ENCODE results near the gene CYP27C1. TPM values are rescaled to one million over a fixed set of nuclear protein-coding genes. Genes with fewer than 3 reads are reported as not detected.

The CYP27C1 gene
- total RNA-seq, 1 experiment from 2014 or later: not detected

DNA sequence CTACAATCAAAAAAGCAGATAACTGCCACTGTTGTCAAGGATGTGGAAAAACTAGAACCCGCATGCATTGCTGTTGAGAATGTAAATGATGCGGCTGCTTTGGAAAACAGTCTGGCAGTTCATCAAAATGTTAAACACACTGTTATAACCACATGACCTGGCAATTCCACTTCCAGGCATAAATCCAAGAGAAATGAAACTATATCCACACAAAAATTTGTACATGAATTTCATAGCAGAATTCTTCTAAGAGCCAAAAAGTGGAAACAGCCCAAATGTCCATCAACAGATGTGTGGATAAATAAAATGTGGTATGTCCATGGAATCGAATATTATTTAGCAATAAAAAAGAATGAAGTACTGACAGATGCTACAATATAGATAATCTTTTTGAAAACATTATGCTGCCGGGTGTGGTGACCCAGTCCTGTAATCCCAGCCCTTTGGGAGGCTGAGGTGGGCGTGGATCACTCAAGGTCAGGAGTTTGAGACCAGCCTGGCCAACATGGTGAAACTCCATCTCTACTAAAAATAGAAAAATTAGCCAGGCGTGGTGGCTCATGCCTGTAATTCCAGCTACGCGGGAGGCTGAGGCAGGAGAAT, 41.8 kb upstream of the CYP27C1 start (continued):
- TF ChIP-seq CTCF (IDR thresholded peaks at IDR 0.05 in 2 of 3, conservative IDR thresholded peaks at IDR 0.05 in 1 of 3; ENCODE audit: borderline replicate concordance in 1 of 3, insufficient read depth in 1 of 3, low read depth in 2 of 3, low read length in 2 of 3): no peak

- BruUV-seq (replicated peaks): no TSS peak
- Histone ChIP-seq H3K36me3 (ENCODE audit: control insufficient read depth in 1 of 2, insufficient read depth in 2 of 2, low read length in 2 of 2) (peaks cover 10 to 33% of the 10 kb centered on the region in 2 experiments; a peak in 3 of 4 replicates), H3K27me3 (ENCODE audit: insufficient read depth, low read length) (no peaks in the 10 kb centered on the region), H3K4me1 (ENCODE audit: control insufficient read depth in 1 of 2, insufficient read depth in 2 of 2, low read length in 2 of 2) (peaks cover 3 to 8% of the 10 kb centered on the region in 2 experiments; a peak in 3 of 4 replicates), H3K9me3 (ENCODE audit: control insufficient read depth in 1 of 2, insufficient read depth in 1 of 2, low read depth in 1 of 2, low read length in 2 of 2) (no peaks in the 10 kb centered on the region), H3K27ac (ENCODE audit: low read depth, low read length) (no peak overlapping the region), H3K4me2 (ENCODE audit: low read length) (no peak overlapping the region), H2AFZ (ENCODE audit: low read depth, low read length, poor library complexity, severe bottlenecking) (no peak overlapping the region), H3K9ac (ENCODE audit: low read length) (no peak overlapping the region), H3K4me3 (replicated peaks in 1 of 2; ENCODE audit: low read depth in 1 of 2, low read length in 2 of 2) (no peak overlapping the region), H4K20me1 (ENCODE audit: insufficient read depth) (no peaks in the 10 kb centered on the region), H3K9me2 (ENCODE audit: insufficient read depth) (no peaks in the 10 kb centered on the region), H3K79me2 (ENCODE audit: insufficient read depth, low read length) (no peaks in the 10 kb centered on the region)
- ChIA-PET CTCF (no interaction called here), POLR2A (no interaction called here), RAD21 (ENCODE audit: low non-redundant PET in 1 of 2, low total read pairs in 2 of 2, uncharacterized antibody in 2 of 2, unreplicated experiment in 2 of 2) (no interaction called here)
- intact Hi-C loops (cut with micrococcal nuclease): no loop called here
- no peak for DNase-seq (ENCODE audit: low read depth, low spot score)
- TF ChIP-seq EGR1 (IDR thresholded peaks at IDR 0.05; ENCODE audit: low read depth): no peak
- no peak for TF ChIP-seq FOSL1 (IDR thresholded peaks at IDR 0.05; ENCODE audit: low read depth)
- no peak for TF ChIP-seq SIN3A (IDR thresholded peaks at IDR 0.05; ENCODE audit: low read depth)
- TF ChIP-seq EZH2 (IDR thresholded peaks at IDR 0.05): no peak
- TF ChIP-seq YY1 (IDR thresholded peaks at IDR 0.05; ENCODE audit: extremely low read depth, insufficient replicate concordance, low read depth, low read length): no peak
- no peak for TF ChIP-seq RAD21 (IDR thresholded peaks at IDR 0.05; ENCODE audit: low read depth)
- TF ChIP-seq, protein P1, sequence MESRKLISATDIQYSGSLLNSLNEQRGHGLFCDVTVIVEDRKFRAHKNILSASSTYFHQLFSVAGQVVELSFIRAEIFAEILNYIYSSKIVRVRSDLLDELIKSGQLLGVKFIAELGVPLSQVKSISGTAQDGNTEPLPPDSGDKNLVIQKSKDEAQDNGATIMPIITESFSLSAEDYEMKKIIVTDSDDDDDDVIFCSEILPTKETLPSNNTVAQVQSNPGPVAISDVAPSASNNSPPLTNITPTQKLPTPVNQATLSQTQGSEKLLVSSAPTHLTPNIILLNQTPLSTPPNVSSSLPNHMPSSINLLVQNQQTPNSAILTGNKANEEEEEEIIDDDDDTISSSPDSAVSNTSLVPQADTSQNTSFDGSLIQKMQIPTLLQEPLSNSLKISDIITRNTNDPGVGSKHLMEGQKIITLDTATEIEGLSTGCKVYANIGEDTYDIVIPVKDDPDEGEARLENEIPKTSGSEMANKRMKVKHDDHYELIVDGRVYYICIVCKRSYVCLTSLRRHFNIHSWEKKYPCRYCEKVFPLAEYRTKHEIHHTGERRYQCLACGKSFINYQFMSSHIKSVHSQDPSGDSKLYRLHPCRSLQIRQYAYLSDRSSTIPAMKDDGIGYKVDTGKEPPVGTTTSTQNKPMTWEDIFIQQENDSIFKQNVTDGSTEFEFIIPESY (IDR thresholded peaks at IDR 0.05; ENCODE audit: extremely low read depth, insufficient replicate concordance, low read length): no peak
- TF ChIP-seq SP1 (IDR thresholded peaks at IDR 0.05; ENCODE audit: low read depth): no peak
- TF ChIP-seq, protein P2, sequence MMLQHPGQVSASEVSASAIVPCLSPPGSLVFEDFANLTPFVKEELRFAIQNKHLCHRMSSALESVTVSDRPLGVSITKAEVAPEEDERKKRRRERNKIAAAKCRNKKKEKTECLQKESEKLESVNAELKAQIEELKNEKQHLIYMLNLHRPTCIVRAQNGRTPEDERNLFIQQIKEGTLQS (IDR thresholded peaks at IDR 0.05): no peak
- no peak for TF ChIP-seq EZH2phosphoT487 (IDR thresholded peaks at IDR 0.05; ENCODE audit: borderline replicate concordance)
- no peak for TF ChIP-seq ELF1 (IDR thresholded peaks at IDR 0.05; ENCODE audit: borderline replicate concordance, low read depth)
- TF ChIP-seq SRF (IDR thresholded peaks at IDR 0.05; ENCODE audit: low read depth): no peak
- TF ChIP-seq POLR2A (IDR thresholded peaks at IDR 0.05; ENCODE audit: borderline replicate concordance, extremely low read depth, insufficient read depth, insufficient read length): no peak
- TF ChIP-seq CBX3 (IDR thresholded peaks at IDR 0.05; ENCODE audit: low read depth): no peak
- ATAC-seq: no peak
Observed at GRCh38 chr2:127259355-127259754, 39.3 kb upstream of the CYP27C1 start.
